Type B pancreatic cell (in vitro differentiated cells): ENCODE data around the gene BIN1. TPM values are rescaled to one million over a fixed set of nuclear protein-coding genes. Genes with fewer than 3 reads are reported as not detected.

ENCODE experiments used
- DNase-seq: peaks from one replicate; pipeline ENCODE4 v3.0.0; 2021; ENCODE audit warnings: mixed read lengths; ENCODE audit not compliant: unreplicated experiment; ENCODE audit errors: extremely low spot score
- H3K27ac Mint-ChIP-seq: 2 replicates; pipeline ENCODE4 v1.8.0; 2021; ENCODE audit warnings: mild to moderate bottlenecking, mixed read lengths
- H3K27me3 Mint-ChIP-seq: 2 replicates; pipeline ENCODE4 v1.8.0; 2021; ENCODE audit warnings: mixed read lengths
- H3K36me3 Mint-ChIP-seq: 2 replicates; pipeline ENCODE4 v1.8.0; 2021; ENCODE audit warnings: mixed read lengths
- H3K4me1 Mint-ChIP-seq: one replicate; pipeline ENCODE4 v1.8.0; 2021; ENCODE audit warnings: mixed read lengths; ENCODE audit not compliant: unreplicated experiment
- H3K4me3 Mint-ChIP-seq: 2 replicates; pipeline ENCODE4 v1.8.0; 2021; ENCODE audit warnings: mild to moderate bottlenecking, mixed read lengths
- H3K9me3 Mint-ChIP-seq: 2 replicates; pipeline ENCODE4 v1.8.0; 2021; ENCODE audit warnings: mixed read lengths
- CTCF ChIP-seq: fragments of 200-600 bp; sonication (generic); conservative IDR thresholded peaks from 2 replicates; pipeline ENCODE4 v1.5.0; 2021; ENCODE audit warnings: antibody characterized with exemption, mild to moderate bottlenecking
- total RNA-seq: library from RNA; stranded (reverse); gene quantifications from 2 replicates; pipeline ENCODE4 v1.2.1, GENCODE V29; 2021; ENCODE audit warnings: low replicate concordance

Gene BIN1
- total RNA-seq, 1 donor from 2014 or later, result 63.4 TPM

- TF ChIP-seq CTCF, result no peak
- Mint-ChIP-seq H3K36me3 (no peaks in the 10 kb centered on the region), H3K4me1 (peaks cover 21% of the 10 kb centered on the region), H3K27me3 (no peaks in the 10 kb centered on the region), H3K9me3 (no peaks in the 10 kb centered on the region), H3K27ac (no peak overlapping the region), H3K4me3 (no peak overlapping the region)
- DNase-seq, result no peak
Observed at GRCh38 chr2:126999106-126999756, 107.7 kb downstream of the BIN1 start.

GRCh38 chr2:126998486-126998885 is 108.5 kb downstream of the BIN1 start:
- Mint-ChIP-seq H3K9me3 (no peaks in the 10 kb centered on the region), H3K27me3 (no peaks in the 10 kb centered on the region), H3K4me3 (no peak overlapping the region), H3K36me3 (no peaks in the 10 kb centered on the region), H3K27ac (no peak overlapping the region), H3K4me1 (peaks cover 20% of the 10 kb centered on the region)
- DNase-seq, result no peak
- no peak for TF ChIP-seq CTCF

Other genes starting within 250 kb of the BIN1 start
- gene TEX51, start 208.3 kb downstream of the BIN1 start, total RNA-seq, result not detected in 2 replicates
- 0.62 and 5.1 TPM in 2 replicates for gene CYP27C1, start 113.1 kb upstream of the BIN1 start, total RNA-seq
- 43.4 and 52.9 TPM in 2 replicates for gene ERCC3, start 187.0 kb upstream of the BIN1 start, total RNA-seq